GM19455 (cell line): ENCODE results near the gene RIMBP3B.
"Not testable (repeated sequence)": the region's sequence is repeated elsewhere in the genome, so short reads cannot be mapped to it uniquely, and the experiment has no call there.

Source experiments
- ATAC-seq: cut with Tn5 transposase; IDR thresholded peaks from one replicate; pipeline ENCODE4 v1.9.1; 2021; ENCODE audit not compliant: unreplicated experiment

The RIMBP3B gene, protein sequence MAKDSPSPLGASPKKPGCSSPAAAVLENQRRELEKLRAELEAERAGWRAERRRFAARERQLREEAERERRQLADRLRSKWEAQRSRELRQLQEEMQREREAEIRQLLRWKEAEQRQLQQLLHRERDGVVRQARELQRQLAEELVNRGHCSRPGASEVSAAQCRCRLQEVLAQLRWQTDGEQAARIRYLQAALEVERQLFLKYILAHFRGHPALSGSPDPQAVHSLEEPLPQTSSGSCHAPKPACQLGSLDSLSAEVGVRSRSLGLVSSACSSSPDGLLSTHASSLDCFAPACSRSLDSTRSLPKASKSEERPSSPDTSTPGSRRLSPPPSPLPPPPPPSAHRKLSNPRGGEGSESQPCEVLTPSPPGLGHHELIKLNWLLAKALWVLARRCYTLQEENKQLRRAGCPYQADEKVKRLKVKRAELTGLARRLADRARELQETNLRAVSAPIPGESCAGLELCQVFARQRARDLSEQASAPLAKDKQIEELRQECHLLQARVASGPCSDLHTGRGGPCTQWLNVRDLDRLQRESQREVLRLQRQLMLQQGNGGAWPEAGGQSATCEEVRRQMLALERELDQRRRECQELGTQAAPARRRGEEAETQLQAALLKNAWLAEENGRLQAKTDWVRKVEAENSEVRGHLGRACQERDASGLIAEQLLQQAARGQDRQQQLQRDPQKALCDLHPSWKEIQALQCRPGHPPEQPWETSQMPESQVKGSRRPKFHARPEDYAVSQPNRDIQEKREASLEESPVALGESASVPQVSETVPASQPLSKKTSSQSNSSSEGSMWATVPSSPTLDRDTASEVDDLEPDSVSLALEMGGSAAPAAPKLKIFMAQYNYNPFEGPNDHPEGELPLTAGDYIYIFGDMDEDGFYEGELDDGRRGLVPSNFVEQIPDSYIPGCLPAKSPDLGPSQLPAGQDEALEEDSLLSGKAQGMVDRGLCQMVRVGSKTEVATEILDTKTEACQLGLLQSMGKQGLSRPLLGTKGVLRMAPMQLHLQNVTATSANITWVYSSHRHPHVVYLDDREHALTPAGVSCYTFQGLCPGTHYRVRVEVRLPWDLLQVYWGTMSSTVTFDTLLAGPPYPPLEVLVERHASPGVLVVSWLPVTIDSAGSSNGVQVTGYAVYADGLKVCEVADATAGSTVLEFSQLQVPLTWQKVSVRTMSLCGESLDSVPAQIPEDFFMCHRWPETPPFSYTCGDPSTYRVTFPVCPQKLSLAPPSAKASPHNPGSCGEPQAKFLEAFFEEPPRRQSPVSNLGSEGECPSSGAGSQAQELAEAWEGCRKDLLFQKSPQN (N-terminal part only)

DNA sequence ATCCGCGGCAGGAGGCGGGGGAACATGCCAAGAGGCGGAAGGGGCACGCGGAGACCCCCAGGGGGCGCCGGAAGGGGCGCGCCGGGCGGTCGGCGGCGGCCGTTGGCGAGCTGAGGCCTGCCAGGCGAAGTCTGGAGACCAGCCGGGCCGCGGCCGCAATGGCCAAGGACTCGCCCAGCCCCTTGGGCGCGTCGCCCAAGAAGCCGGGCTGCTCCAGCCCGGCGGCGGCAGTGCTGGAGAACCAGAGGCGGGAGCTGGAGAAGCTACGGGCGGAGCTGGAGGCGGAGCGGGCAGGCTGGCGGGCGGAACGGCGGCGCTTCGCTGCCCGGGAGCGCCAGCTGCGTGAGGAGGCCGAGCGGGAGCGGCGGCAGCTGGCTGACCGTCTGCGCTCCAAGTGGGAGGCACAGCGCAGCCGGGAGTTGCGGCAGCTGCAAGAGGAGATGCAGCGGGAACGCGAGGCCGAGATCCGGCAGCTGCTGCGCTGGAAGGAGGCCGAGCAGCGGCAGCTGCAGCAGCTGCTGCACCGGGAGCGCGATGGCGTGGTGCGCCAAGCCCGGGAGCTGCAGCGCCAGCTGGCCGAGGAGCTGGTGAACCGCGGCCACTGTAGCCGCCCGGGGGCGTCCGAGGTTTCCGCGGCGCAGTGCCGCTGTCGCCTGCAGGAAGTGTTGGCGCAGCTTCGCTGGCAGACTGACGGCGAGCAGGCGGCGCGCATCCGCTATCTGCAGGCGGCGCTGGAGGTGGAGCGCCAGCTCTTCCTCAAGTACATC lies at the start of gene RIMBP3B:
RIMBP3B (plus strand) TSS at position 51 of the 767 bp plus-strand sequence; CDS start at position 159, 108 bp downstream.
- ATAC-seq, result peak; percentile 50

DNA sequence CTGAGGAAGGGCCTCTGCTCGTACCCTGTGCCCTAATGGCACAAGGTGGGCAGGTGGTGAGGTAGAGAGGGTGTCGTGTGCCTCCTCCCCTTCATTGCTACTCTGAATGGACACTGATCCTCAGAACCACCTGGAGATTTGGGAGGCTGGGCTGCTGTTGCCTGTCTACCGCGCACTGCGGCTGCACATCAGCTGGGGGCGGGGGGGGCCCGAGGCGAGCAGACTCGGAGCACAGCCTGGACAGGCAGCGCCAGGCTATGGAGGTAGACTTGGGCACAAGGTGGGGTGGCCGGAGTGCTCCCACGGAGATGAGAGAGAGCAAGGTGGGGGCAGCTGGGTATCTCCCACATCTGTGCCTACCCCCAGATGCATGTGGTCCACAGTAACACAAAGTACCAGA lies 26.0 kb upstream of the RIMBP3B start:
- not testable (repeated sequence) for ATAC-seq

DNA sequence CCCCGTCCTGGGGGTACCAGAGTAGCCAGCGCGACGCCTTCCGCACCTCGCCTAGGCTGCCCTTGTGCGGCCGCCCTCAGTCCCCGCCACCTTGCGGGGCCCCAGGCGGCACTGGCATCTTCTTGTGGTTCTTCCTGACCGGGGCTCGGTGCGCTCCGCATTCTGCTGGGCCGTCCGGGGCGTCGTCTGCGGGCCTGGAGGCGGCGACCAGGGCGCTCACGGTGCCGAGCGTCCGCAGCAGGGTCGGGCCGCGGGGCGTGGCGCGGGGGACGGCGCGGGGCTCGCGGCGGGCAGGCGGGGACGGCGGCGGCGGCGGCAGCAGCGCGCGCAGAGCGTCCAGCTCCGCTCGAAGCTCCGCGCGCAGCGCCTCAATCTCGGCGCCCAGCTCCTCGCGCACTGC lies 23.0 kb upstream of the RIMBP3B start:
- not testable (repeated sequence) for ATAC-seq

DNA sequence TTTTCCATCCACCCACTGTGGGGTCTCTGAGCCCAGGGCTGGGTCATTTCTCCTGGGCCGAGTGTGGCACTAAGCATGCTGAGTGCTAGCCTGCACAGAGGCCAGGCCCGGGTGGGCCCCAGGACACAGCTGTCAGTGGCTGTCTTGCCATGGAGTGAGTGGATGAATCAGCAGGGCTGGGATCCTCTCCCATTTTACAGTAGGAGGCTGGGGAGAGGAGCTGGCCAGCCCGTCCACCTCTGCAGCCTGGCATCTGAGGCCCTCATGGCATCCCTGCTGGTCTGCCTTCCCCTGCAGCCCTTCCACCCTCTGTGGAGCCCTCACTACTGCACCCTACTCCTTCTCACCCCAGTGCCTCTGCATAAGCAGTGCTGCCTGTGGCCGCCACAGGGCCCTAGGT lies 21.1 kb upstream of the RIMBP3B start:
- ATAC-seq, result not testable (repeated sequence)

DNA sequence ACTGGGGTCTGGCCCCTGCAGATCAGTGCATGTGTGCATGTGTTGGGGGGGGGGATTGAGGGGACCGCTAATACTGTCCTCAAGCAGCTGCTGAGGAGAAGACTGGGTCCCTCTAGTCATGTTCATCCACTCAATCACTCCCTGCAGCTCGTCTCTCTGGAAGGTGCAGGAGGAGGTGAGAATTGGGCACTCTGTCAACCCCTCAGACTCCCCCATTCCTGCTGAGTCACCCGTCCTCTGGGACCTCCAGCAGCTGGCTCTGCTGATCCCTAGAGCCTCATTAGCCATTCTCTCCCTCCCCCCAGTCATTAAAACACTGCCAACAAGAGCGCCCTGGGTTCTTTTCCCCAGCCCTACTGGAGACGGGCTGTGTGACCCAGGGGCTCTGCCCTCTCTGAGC lies 20.5 kb upstream of the RIMBP3B start:
- not testable (repeated sequence) for ATAC-seq

DNA sequence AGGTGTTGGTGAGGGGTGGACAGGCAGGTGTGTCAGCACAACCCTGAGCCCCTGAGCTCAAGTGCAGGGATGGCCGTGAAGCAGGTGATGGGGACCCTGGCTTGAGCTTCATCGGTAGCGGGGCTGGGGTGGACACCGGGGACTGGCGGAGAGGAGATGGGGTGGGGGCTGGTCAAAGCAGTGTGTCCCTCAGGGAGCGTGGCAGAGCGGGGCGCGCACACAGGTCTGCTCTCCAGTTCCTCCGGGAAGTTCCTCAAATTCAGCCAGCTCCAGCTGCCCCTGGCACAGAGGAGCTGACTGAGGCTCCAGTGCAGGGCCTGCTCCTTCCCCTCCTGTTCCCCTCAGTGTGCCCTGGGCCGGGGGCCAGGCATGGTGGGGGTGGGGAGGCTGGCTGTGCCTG lies 19.7 kb upstream of the RIMBP3B start:
- ATAC-seq, result not testable (repeated sequence)

DNA sequence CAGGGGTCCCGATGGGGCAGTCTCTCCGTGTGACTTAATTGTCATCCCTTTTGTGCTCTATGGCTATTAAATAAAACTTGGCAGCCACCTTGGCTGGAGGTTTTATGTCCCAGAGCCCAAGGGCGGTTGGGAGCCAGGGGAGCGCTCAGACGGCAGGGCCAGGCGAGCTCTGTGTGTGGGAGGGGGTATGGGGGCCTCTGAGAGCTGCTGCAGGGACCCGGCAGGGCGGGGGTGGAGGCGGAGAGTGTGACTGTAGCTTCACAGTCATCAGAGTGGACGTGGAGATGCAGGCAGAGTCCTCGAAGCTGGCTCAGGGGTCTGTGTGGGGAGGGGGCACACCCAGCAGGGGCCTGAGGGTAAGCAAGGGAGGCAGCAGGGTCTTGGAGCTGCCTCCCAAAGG lies 19.2 kb upstream of the RIMBP3B start:
- not testable (repeated sequence) for ATAC-seq

DNA sequence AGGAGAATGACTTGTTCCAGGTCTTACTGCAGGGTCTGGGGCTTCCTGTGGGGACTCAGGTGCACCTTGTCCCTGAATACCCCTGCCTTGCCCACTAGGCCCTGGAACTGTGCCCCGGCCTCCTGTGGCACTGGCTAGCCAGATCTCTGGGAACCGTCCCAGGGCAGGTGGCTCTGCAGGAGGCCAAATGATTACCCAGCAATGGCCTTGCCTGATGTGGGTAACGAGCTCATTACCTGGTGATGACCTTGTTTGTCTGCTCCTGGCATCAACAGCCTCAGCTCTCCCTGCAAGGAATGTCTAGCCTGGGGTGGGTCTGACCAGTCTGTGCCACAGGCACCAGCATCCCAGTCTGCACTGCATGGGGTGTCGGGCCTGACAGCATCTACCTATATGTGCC lies 18.2 kb upstream of the RIMBP3B start:
- ATAC-seq, result not testable (repeated sequence)

DNA sequence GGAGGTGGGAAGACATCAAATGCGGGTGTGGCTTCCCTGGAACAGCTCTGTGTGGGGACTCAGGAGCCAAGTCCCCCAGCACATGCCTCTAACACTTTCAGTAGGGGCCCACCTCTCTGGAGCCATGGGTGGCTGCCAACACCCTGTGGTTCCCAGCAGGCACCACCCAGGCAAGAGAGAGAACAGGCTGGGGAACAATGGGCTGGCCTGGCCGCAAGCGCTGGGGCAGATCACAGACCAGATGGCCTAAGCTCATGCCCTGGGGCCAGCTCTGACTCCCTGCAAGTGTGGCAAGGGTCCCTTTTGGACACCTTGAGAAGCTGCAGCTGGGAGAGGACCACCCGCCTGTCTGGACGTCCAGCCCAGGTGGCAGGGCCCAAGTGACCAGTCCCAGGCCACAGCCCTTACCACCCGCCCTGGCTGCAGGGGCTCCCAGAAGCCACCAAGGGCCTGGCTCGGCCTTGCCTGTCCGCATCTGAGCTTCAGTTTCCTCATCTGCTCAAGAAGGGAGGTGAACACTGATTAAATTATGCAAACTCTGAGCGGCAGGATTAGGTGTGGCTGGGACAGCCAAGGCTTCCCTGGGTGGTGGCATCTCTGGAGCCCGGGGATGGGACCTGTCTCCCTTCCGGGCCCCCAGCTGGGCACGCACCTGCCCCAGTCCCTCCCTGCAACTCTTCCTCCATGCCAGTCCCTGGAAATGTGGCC lies 14.8 kb upstream of the RIMBP3B start:
- not testable (repeated sequence) for ATAC-seq

DNA sequence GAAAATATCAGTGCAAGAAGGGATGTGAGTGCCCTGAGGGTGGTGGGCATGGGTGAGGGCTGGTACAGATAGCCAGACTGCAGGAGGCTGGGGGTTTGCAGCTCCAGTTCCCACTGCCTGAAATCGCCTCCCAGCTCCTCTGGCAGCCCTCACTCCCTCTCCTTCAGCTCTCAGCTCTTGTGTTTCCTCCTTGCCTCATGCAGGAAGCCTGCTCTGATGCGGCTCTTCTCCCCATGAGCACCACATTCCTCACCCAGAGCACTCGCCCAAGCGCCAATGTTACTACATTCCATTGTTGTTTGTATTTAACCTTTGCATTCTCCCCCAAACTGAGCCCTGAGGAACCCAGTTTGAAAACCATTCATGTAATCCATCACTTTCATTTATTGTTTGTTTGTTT lies 7.7 kb upstream of the RIMBP3B start:
- ATAC-seq, result not testable (repeated sequence)

DNA sequence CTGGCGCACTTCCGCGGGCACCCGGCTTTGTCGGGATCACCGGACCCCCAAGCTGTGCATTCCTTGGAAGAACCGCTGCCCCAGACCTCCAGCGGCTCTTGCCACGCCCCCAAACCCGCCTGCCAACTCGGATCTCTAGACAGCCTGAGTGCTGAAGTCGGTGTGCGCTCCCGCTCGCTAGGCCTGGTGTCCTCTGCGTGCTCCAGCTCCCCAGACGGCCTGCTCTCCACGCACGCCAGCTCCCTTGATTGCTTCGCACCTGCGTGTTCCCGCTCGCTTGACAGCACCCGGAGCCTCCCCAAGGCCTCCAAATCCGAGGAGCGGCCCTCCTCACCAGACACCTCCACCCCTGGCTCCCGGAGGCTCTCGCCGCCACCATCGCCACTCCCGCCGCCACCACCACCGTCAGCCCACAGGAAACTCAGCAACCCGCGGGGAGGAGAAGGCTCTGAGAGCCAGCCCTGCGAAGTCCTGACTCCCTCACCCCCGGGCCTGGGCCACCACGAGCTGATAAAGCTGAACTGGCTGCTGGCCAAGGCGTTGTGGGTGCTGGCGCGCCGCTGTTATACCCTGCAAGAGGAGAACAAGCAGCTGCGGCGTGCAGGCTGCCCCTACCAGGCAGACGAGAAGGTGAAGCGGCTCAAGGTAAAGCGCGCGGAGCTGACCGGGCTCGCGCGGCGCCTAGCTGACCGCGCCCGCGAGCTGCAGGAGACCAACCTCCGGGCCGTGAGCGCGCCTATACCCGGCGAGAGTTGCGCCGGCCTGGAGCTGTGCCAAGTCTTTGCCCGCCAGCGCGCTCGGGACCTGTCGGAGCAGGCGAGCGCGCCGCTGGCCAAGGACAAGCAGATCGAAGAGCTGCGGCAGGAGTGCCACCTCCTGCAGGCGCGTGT lies 1.2 kb downstream of the RIMBP3B start:
- peak; percentile 33 for ATAC-seq

DNA sequence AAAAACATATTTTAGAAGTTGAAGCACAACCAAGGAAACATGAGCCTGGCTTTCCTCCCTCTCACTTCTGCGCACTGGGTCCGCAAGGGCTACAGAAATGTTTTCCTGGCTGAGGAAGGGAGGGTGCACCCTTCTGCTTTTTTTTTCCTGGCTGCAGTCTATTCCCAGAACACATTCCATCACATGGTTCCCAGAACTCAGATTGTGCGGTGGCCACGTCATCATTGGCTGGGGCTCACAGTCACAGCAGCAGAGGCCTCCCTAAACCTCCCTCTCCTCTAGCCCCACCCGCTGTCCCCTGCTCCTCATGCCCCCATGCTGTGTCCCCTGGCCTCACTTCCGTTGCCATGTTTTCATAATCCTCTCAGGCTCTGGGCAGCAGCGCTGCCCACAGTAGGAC lies 5.9 kb downstream of the RIMBP3B start:
- not testable (repeated sequence) for ATAC-seq

DNA sequence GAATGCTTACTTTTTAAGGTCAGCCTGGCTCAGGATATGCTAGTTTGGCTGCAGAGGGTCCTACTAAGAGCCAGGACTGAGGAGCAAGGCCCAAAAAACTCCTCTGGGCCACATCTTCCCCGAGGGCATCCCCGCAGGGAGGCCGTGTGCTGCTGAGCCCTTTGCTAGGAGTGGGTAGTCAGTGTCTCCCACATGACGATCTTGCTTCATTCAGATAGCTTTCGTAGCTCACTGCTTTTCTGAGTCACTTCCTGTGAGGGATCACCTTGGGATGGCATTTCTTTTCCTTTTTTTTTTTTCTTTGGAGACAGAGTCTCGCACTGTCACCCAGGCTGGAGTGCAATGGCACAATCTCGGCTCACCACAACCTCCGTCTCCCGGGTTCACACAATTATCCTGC lies 6.5 kb downstream of the RIMBP3B start:
- ATAC-seq, result not testable (repeated sequence)

DNA sequence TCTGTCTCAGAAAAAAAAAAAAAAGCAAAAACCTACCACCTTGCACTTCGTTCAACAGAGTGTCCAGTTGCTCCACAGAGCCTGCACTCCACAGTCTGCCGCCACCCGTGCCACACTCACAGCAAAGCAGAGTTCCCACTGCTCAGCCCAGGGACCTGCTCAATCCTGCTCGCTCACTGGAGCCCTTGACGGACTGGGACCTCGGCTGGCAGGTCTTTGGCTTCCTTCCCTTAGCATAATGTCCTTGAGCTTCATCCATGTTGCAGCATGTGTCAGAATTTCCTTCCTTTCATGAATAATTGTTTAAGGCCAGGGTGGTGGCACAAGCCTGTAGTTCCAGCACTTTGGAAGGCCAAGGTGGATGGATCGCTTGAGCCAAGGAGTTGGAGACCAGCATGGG lies 11.1 kb downstream of the RIMBP3B start:
- ATAC-seq, result not testable (repeated sequence)

DNA sequence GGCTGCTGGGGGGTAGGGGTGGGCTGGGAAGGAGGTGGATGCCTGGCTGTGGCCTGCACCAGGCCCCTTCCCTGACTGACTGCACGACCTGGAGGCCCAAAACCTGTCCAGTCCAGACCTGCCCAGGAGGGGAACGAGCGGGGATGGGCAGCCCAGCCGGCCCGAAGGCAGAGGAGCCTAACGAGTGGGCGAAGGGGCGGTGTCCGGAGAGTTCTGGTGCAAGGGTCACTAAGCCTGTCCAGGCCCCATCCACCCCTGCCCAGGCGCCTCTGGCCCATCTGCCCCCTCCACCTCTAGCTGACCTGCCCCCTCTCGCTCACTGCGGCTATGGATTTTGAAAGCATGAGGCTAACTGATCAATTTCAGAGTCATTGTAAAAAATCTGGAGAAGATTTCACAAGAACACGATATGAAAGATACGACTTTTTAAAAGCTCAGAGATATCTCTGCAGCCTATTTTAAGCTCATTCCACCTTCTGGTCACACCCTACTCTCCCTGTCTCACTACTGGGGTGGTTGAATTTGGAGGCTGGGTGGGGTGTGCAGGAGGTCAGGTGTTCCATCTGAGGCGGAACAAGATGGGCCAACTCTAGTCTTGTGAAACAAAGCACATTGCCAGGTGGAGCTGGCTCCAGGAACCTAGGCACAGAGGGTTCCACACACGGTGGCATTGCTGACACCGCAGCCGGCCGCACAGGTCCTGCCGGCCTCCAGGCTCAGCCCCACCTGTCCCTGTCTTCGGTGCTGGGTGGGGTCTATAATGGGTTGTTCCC lies 17.8 kb downstream of the RIMBP3B start:
- not testable (repeated sequence) for ATAC-seq

DNA sequence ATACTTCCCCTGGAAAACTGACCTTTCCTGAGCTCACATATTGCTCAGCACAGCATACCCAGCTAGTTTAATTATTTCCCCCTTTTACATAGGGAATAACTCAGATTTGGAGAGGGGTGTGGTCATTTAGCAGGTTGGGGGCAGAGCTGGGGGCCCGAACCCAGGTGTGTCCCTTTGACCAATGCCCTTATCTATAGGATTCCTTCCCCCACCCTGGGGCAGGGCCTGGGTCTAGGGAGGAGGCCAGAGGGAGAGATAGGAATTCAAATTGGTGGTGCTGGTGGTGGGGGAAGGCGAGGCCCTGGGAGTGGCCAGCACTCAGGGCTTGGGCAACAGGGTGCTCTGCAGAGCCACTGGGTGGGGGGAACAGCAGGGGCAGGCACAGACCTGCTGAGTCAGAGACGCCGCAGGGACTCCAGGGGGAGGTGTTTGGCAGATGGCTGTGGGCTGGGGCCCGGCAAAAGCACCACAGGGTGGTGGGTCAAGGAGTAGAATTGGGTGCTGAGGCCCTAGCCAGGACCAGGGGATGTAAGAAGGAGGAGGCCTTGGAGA lies 19.3 kb downstream of the RIMBP3B start:
- not testable (repeated sequence) for ATAC-seq

DNA sequence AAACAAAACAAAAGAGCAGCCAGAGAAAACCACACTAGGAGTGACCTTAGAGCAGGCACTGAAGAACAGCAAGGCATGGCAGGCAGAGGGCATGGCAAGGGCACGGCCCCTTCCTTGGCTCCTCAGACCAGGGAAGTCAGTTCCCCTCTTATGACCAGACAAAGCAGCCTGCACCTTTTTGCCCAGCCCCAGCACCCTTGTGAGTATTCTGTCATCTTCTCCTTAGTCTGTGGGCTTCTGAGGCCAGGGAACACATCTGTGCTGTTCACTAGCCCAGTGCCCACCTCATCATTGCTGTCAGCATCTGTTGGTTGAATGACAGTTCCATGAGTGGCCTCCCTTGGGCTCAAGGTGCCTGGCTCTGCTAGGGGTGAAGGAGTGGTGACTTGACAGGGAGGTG lies 23.6 kb downstream of the RIMBP3B start:
- not testable (repeated sequence) for ATAC-seq
